Measurements from ENCODE around the gene STOM.

STOM gene

DNA sequence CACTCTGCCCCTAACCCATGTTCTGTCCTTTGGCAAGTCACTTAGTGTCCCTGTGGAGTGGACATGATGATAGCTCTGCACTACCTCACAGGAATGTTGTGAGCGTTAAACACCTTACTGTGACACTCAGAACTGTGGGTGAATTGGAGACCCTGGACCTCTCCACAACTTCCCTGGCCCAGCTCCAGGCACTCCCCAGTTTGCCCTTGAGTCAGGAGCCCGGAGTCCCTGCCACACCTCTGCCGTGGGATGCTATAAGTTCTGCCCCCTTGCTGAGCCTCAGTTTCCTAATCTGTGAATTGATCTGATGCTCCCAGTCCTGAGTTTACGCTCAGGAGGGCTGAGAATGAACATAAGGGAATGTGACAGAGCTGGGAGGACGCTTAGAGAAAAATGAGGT lies 67.7 kb downstream of the STOM start:
- Histone ChIP-seq H3K36me3 (peaks cover 57% of the 10 kb centered on the region), H3K27me3 (no peaks in the 10 kb centered on the region), H3K9me3 (no peaks in the 10 kb centered on the region), H3K27ac (no peak overlapping the region), H3K4me1 (ENCODE audit: control insufficient read depth in 1 of 2, insufficient read depth in 1 of 2, low read depth in 1 of 2, low read length in 1 of 2) (peaks cover 28 to 34% of the 10 kb centered on the region in 2 experiments), H3K4me3 (ENCODE audit: low read depth in 1 of 2, low read length in 1 of 2) (no peak overlapping the region)
- TF ChIP-seq, protein P1, sequence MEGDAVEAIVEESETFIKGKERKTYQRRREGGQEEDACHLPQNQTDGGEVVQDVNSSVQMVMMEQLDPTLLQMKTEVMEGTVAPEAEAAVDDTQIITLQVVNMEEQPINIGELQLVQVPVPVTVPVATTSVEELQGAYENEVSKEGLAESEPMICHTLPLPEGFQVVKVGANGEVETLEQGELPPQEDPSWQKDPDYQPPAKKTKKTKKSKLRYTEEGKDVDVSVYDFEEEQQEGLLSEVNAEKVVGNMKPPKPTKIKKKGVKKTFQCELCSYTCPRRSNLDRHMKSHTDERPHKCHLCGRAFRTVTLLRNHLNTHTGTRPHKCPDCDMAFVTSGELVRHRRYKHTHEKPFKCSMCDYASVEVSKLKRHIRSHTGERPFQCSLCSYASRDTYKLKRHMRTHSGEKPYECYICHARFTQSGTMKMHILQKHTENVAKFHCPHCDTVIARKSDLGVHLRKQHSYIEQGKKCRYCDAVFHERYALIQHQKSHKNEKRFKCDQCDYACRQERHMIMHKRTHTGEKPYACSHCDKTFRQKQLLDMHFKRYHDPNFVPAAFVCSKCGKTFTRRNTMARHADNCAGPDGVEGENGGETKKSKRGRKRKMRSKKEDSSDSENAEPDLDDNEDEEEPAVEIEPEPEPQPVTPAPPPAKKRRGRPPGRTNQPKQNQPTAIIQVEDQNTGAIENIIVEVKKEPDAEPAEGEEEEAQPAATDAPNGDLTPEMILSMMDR (IDR thresholded peaks at IDR 0.05): no peak

DNA sequence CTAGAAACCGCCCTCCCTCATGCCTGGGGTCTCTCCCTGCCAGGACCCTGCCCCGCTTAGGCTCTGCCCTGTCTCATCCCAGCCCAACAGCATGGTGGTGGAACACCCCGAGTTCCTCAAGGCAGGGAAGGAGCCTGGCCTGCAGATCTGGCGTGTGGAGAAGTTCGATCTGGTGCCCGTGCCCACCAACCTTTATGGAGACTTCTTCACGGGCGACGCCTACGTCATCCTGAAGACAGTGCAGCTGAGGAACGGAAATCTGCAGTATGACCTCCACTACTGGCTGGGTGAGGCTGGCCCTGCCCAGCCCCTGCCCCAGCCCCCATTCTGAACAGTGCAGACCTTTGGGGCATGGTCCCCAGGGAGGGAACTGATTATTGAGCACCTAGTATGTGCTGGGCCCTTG lies 68.2 kb downstream of the STOM start:
- TF ChIP-seq, protein P1 (IDR thresholded peaks at IDR 0.05): no peak
- Histone ChIP-seq H3K4me3 (ENCODE audit: low read depth in 1 of 2, low read length in 1 of 2) (no peak overlapping the region), H3K27ac (no peak overlapping the region), H3K9me3 (no peaks in the 10 kb centered on the region), H3K36me3 (peaks cover 53% of the 10 kb centered on the region), H3K4me1 (ENCODE audit: control insufficient read depth in 1 of 2, insufficient read depth in 1 of 2, low read depth in 1 of 2, low read length in 1 of 2) (peaks cover 33 to 38% of the 10 kb centered on the region in 2 experiments), H3K27me3 (no peaks in the 10 kb centered on the region)

DNA sequence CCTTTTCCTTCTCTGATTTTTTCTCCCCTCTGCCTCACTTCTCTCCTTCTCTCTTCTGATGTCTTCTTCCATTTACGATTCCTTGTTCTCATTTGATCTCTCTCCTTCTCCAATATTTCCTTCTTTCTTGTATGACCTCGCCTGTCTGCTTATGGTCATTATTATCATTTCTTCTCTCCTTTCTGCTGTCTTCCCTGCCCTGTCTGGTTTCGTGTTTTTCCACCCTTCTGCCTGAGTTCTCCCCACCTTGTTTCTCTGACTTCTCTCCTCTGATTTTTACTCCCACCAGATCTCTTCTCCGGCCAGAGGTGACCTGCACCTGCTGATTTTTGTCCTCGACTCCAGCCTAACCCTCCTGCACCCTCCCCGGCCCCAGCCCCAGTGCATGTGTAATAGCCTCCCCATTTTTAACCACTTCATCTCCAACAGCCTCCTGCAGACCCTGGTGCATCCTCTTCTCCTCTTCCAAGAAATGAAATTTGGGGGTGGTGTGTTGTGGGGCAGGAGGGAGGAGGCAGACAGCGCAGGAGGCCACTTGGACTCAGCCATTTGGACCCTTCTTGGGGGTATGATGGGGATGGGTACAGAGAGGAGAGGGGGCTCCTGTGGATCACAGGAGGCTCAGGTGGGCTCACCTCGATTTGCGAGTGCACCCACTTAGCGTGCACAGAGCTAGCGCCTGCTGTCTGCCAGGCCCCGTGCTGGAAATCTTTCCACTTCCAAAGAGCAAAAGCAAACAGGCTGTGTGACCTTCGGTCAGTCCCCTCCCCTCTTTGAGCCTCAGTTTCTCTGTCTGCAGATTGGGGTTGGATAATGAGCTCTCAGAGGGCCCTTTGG lies 69.5 kb downstream of the STOM start:
- Histone ChIP-seq H3K9me3 (no peaks in the 10 kb centered on the region), H3K4me3 (ENCODE audit: low read depth in 1 of 2, low read length in 1 of 2) (peak overlapping the region; percentile 29 to 61), H3K36me3 (peaks cover 45% of the 10 kb centered on the region), H3K27me3 (no peaks in the 10 kb centered on the region), H3K4me1 (ENCODE audit: control insufficient read depth in 1 of 2, insufficient read depth in 1 of 2, low read depth in 1 of 2, low read length in 1 of 2) (peaks cover 40 to 49% of the 10 kb centered on the region in 2 experiments), H3K27ac (no peak overlapping the region)
- TF ChIP-seq, protein P1 (IDR thresholded peaks at IDR 0.05): no peak

DNA sequence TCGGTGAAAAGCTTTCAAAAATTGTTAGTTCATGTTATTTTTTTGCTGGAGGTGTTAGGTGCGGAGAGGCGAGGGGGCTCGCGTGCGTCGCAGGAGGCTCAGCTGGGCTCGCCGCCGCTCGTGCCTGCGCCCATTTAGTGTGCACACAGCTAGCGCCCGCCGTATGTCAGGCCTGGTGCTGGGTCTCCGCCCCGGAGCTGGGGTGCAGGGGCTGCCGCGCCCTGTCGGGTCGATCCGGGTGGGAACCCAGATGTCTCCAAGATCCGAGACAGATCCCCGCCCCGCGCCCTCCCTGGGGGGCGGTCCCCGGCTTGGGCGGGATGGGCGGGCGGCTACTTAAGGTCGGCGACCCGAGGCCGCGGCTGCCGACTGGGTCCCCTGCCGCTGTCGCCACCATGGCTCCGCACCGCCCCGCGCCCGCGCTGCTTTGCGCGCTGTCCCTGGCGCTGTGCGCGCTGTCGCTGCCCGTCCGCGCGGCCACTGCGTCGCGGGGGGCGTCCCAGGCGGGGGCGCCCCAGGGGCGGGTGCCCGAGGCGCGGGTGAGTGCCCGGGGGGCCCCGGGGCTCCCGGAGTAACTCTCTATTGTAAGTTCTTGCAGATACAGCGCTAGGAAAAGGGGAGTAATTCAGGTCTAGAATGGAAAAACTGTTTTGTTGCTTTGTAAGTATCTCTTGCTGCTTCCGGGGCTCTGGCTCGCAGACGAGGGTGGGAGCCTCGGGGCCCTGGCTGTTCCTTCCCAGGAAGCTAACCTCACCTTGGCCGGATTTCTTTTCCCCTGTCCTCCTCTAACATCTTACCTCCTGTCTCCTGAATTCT lies 70.4 kb downstream of the STOM start:
- Histone ChIP-seq H3K27ac (no peak overlapping the region), H3K27me3 (no peaks in the 10 kb centered on the region), H3K4me3 (ENCODE audit: low read depth in 1 of 2, low read length in 1 of 2) (peak overlapping the region; percentile 29 to 61), H3K9me3 (no peaks in the 10 kb centered on the region), H3K4me1 (ENCODE audit: control insufficient read depth in 1 of 2, insufficient read depth in 1 of 2, low read depth in 1 of 2, low read length in 1 of 2) (peaks cover 40 to 52% of the 10 kb centered on the region in 2 experiments), H3K36me3 (peaks cover 45% of the 10 kb centered on the region)
- TF ChIP-seq, protein P1 (IDR thresholded peaks at IDR 0.05): no peak

DNA sequence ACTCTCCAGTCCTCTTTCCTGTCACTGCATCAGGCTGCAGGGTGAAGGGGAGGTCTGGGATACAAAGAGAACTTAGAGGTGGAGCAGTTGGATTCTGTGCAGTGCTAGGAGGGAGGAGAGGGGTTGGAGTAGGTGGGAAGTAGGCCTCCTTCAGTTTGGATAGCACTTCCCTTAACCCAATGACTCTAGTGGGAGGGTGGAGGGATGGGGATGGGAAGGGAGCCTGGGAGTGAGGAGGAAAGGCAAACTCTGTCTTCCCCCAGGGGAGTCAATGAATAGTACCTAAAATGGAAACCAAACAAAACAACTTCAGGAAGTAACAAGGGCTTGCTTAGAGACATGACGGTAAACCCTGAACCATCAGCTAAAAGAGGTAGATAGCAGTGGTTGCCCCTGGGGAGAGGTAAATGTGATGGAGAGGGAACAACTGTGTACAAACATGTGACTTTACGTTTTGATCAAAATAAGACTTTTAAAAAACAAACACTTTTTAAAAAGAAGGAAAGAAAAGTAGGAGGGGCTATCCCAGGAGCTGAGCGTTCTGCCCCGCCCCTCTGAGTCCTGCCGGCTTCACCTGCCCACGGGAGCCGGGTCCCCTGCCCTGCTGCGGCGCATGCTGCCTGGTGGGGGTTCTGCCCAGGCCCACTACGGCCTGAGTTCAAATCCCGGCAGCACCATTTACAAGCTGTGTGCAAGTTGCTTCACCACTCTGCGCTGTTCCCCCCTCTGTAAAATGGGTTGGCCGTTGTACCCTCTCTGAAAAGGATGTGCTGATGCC lies 71.2 kb downstream of the STOM start:
- no peaks in the 10 kb centered on the region for H3K9me3 ChIP-seq
- no peaks in the 10 kb centered on the region for H3K27me3 ChIP-seq
- H3K36me3 ChIP-seq: peaks cover 45% of the 10 kb centered on the region
- H3K27ac ChIP-seq: peak overlapping the region; percentile 66
- peak overlapping the region; percentile 29 to 61 for H3K4me3 ChIP-seq (ENCODE audit: low read depth in 1 of 2, low read length in 1 of 2)
- peaks cover 40 to 52% of the 10 kb centered on the region in 2 experiments for H3K4me1 ChIP-seq (ENCODE audit: control insufficient read depth in 1 of 2, insufficient read depth in 1 of 2, low read depth in 1 of 2, low read length in 1 of 2)
- TF ChIP-seq, protein P1 (IDR thresholded peaks at IDR 0.05): no peak

All from neutrophil (primary cell).